Measurements from ENCODE around the gene MRPS18A.

DNA sequence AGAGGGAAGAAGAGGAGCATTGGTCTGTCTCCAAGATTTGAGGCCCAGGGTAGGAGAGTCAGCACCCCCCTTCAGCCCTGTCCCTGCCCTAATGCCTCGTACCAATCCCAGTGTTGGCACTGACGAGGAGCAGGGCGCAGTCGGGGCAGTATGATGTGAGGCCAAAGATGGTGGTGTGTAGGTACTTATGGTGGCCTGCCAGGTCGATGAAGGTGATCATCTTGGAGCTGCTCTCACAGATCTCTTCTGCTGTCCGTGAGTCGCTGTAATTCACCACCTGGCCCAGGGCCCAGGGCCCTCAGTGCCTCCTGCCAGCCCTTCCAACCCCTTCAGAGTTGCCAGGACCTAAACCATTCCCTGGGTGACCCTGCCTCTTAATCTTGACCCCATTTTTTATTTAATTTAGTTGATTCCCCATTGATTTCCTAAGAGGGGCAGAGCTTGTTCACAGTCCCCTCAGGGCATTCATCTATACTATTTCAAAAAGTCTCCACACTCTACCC is 62.8 kb downstream of the MRPS18A start:
- no peak for TF ChIP-seq POLR2A (IDR thresholded peaks at IDR 0.05)
- TF ChIP-seq, protein P1, sequence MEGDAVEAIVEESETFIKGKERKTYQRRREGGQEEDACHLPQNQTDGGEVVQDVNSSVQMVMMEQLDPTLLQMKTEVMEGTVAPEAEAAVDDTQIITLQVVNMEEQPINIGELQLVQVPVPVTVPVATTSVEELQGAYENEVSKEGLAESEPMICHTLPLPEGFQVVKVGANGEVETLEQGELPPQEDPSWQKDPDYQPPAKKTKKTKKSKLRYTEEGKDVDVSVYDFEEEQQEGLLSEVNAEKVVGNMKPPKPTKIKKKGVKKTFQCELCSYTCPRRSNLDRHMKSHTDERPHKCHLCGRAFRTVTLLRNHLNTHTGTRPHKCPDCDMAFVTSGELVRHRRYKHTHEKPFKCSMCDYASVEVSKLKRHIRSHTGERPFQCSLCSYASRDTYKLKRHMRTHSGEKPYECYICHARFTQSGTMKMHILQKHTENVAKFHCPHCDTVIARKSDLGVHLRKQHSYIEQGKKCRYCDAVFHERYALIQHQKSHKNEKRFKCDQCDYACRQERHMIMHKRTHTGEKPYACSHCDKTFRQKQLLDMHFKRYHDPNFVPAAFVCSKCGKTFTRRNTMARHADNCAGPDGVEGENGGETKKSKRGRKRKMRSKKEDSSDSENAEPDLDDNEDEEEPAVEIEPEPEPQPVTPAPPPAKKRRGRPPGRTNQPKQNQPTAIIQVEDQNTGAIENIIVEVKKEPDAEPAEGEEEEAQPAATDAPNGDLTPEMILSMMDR (IDR thresholded peaks at IDR 0.05), result no peak
